Ishikawa (cell line): ENCODE measurements around the gene CCSER1.

ENCODE experiments used
- CEBPB ChIP-seq: IDR thresholded peaks from 2 replicates; pipeline ENCODE4 v1.6.1; 2012
- CREB1 ChIP-seq: IDR thresholded peaks from 2 replicates; pipeline ENCODE4 v1.6.1; 2012; ENCODE audit warnings: low read depth
- EGR1 ChIP-seq: IDR thresholded peaks from 2 replicates; pipeline ENCODE4 v1.6.1; 2012
- EP300 ChIP-seq: IDR thresholded peaks from 2 replicates; pipeline ENCODE4 v1.6.1; 2012; ENCODE audit warnings: borderline replicate concordance
- FOXM1 ChIP-seq: IDR thresholded peaks from 2 replicates; pipeline ENCODE4 v1.6.1; 2012; ENCODE audit warnings: low read depth, borderline replicate concordance
- MAX ChIP-seq: IDR thresholded peaks from 2 replicates; pipeline ENCODE4 v1.6.1; 2012
- NFIC ChIP-seq: IDR thresholded peaks from 2 replicates; pipeline ENCODE4 v1.6.1; 2012
- RAD21 ChIP-seq: IDR thresholded peaks from 2 replicates; pipeline ENCODE4 v1.6.1; 2012; ENCODE audit warnings: low read depth
- REST ChIP-seq: IDR thresholded peaks from 2 replicates; pipeline ENCODE4 v1.6.1; 2012; ENCODE audit warnings: low read depth, mild to moderate bottlenecking
- TAF1 ChIP-seq: IDR thresholded peaks from 2 replicates; pipeline ENCODE4 v1.6.1; 2012; ENCODE audit warnings: low read depth, mild to moderate bottlenecking
- TCF12 ChIP-seq: IDR thresholded peaks from 2 replicates; pipeline ENCODE4 v1.6.1; 2012; ENCODE audit warnings: low read depth
- TEAD4 ChIP-seq: IDR thresholded peaks from 2 replicates; pipeline ENCODE4 v1.6.1; 2012
- USF1 ChIP-seq: IDR thresholded peaks from 2 replicates; pipeline ENCODE4 v1.6.1; 2012
- YY1 ChIP-seq: IDR thresholded peaks from 2 replicates; pipeline ENCODE4 v1.6.1; 2012; ENCODE audit warnings: low read depth
- ZBTB7A ChIP-seq: IDR thresholded peaks from 2 replicates; pipeline ENCODE4 v1.6.1; 2012; ENCODE audit warnings: low read depth

The CCSER1 gene

GRCh38 chr4:90183254-90183653, 56.1 kb downstream of the CCSER1 start:
- TF ChIP-seq REST, result no peak
- TF ChIP-seq EP300, result no peak
- no peak for TF ChIP-seq YY1
- no peak for TF ChIP-seq ZBTB7A

GRCh38 chr4:90184560-90184959, 57.4 kb downstream of the CCSER1 start:
- no peak for TF ChIP-seq EGR1
- TF ChIP-seq ZBTB7A, result no peak
- no peak for TF ChIP-seq EP300
- peak; percentile 42; the same call in 1 of the 2 replicates for TF ChIP-seq TEAD4

GRCh38 chr4:90185416-90185815, 58.2 kb downstream of the CCSER1 start:
- no peak for TF ChIP-seq EGR1
- no peak for TF ChIP-seq FOXM1
- no peak for TF ChIP-seq MAX
- TF ChIP-seq TCF12, result no peak
- no peak for TF ChIP-seq ZBTB7A
- TF ChIP-seq YY1, result no peak
- TF ChIP-seq TEAD4, result no peak
- no peak for TF ChIP-seq TAF1
- TF ChIP-seq USF1, result no peak
- no peak for TF ChIP-seq NFIC
- TF ChIP-seq CREB1, result no peak
- TF ChIP-seq RAD21, result no peak
- TF ChIP-seq EP300, result no peak
- TF ChIP-seq REST, result no peak
- no peak for TF ChIP-seq CEBPB

GRCh38 chr4:90186229-90186628, 59.0 kb downstream of the CCSER1 start:
- TF ChIP-seq EGR1 (no peak), NFIC (no peak), USF1 (no peak), CREB1 (no peak), EP300 (no peak), RAD21 (no peak), TEAD4 (no peak), MAX (no peak), CEBPB (no peak), TAF1 (no peak), TCF12 (no peak), REST (no peak), YY1 (no peak), ZBTB7A (no peak), FOXM1 (no peak)

GRCh38 chr4:90187148-90187884, 60.1 kb downstream of the CCSER1 start:
- TF ChIP-seq REST, result no peak
- no peak for TF ChIP-seq MAX
- no peak for TF ChIP-seq RAD21
- no peak for TF ChIP-seq TAF1
- TF ChIP-seq CREB1, result no peak
- TF ChIP-seq FOXM1, result no peak
- no peak for TF ChIP-seq ZBTB7A
- no peak for TF ChIP-seq EP300
- TF ChIP-seq NFIC, result no peak
- no peak for TF ChIP-seq EGR1
- TF ChIP-seq YY1, result no peak
- no peak for TF ChIP-seq TCF12
